LNCaP clone FGC (cell line): ENCODE data around the gene SMAD6.

Experiments used
- DNase-seq: peaks from one replicate; pipeline ENCODE4 v3.0.0-alpha.2; 2011; ENCODE audit warnings: low read depth
- H3K4me3 ChIP-seq: 2 replicates; pipeline ENCODE4 v1.5.1; 2011; ENCODE audit warnings: mild to moderate bottlenecking, low read depth, low read length, control low read depth
- CTCF ChIP-seq: IDR thresholded peaks from 2 replicates; pipeline ENCODE4 v1.5.1; 2012; ENCODE audit warnings: mild to moderate bottlenecking; ENCODE audit not compliant: control insufficient read depth, insufficient read depth; ENCODE audit errors: extremely low read depth

SMAD6 gene

GRCh38 chr15:66808181-66808824, 106.3 kb downstream of the SMAD6 start:
- DNase-seq: no peak
- no peak for TF ChIP-seq CTCF
- H3K4me3 ChIP-seq: no peak overlapping the region

GRCh38 chr15:66809664-66810063, 107.6 kb downstream of the SMAD6 start:
- no peak overlapping the region for H3K4me3 ChIP-seq
- no peak for TF ChIP-seq CTCF
- DNase-seq: no peak

- H3K4me3 ChIP-seq: no peak overlapping the region
- no peak for DNase-seq
- no peak for TF ChIP-seq CTCF
These were observed 113.3 kb downstream of the SMAD6 start for GRCh38 chr15:66815318-66815717.

- no peak for TF ChIP-seq CTCF
- H3K4me3 ChIP-seq: no peak overlapping the region
- DNase-seq: no peak
These were observed 114.2 kb downstream of the SMAD6 start for GRCh38 chr15:66816201-66816600.

GRCh38 chr15:66819084-66819483, 117.0 kb downstream of the SMAD6 start:
- TF ChIP-seq CTCF: no peak
- DNase-seq: no peak
- H3K4me3 ChIP-seq: no peak overlapping the region

- no peak for TF ChIP-seq CTCF
- no peak overlapping the region for H3K4me3 ChIP-seq
- no peak for DNase-seq
These were observed 118.6 kb downstream of the SMAD6 start for GRCh38 chr15:66820481-66821176.

- no peak for DNase-seq
- no peak for TF ChIP-seq CTCF
- no peak overlapping the region for H3K4me3 ChIP-seq
These were observed 119.3 kb downstream of the SMAD6 start for GRCh38 chr15:66821307-66821706.
